K562 (cell line): ENCODE results near the gene ATXN7. TPM values are rescaled to one million over a fixed set of nuclear protein-coding genes. Genes with fewer than 3 reads are reported as not detected.

ENCODE experiments used
- ATAC-seq: fragments of 200-7000 bp; cut with Tn5 transposase; 3 replicates; pipeline ENCODE4 v1.9.1; 2020; ENCODE audit warnings: moderate library complexity
- BruUV-seq: library from RNA; stranded (reverse); fragments of 400-500 nt; replicated peaks from 2 replicates; lab custom pipeline; 2021; lab: Mats Ljungman, UMichigan
- CTCF ChIA-PET: fragments of 300-600 bp; formaldehyde crosslinking; extraction: SDS; loops from one replicate; lab custom pipeline; 2021; ENCODE audit warnings: low intra/inter-chr PET ratio; lab: Yijun Ruan, JAX
- POLR2A ChIA-PET: fragments of 300-600, 350-650 bp; sonication (Branson Sonifier 250); formaldehyde crosslinking; extraction: SDS; loops from one replicate; lab custom pipeline; 2021; ENCODE audit warnings: antibody characterized with exemption, inconsistent platforms; lab: Yijun Ruan, JAX
- DNase-seq, 4 experiments: peaks; one replicate each; pipeline versions ENCODE4 v3.0.0 to v3.0.0-alpha.2; 2011 to 2018; ENCODE audit warnings: low spot score in 3 of 4, mixed read lengths in 3 of 4; ENCODE audit errors: extremely low read depth in 1 of 4
- FAIRE-seq: peaks from 2 replicates; lab custom pipeline; 2011; peaks lifted over from hg19 to GRCh38; lab: Jason Lieb, UNC
- H2AFZ ChIP-seq: 2 replicates; pipeline ENCODE4 v1.6.0; 2011; ENCODE audit warnings: low read depth, low read length, control low read depth, inconsistent platforms
- H3K27ac ChIP-seq: fragments of 200-600 bp; 3 replicates; pipeline ENCODE4 v1.8.0; 2011; ENCODE audit warnings: low read depth, mild to moderate bottlenecking, control low read depth, inconsistent platforms, low read length, moderate library complexity, mixed read lengths; ENCODE audit errors: extremely low read depth
- H3K27me3 ChIP-seq, 2 experiments: fragments of 300-600 bp in 1 of 2; 2 replicates in 1 of 2; 3 replicates in 1 of 2; pipeline versions ENCODE4 v1.6.0 to v1.8.0; 2011; ENCODE audit warnings: inconsistent platforms in 2 of 2, low read length in 2 of 2, mild to moderate bottlenecking in 1 of 2, mixed read lengths in 1 of 2, moderate library complexity in 1 of 2; ENCODE audit not compliant: control insufficient read depth in 2 of 2, insufficient read depth in 2 of 2
- H3K36me3 ChIP-seq: fragments of 300-600 bp; 3 replicates; pipeline ENCODE4 v1.8.0; 2011; ENCODE audit warnings: mild to moderate bottlenecking, low read length, inconsistent platforms; ENCODE audit not compliant: control insufficient read depth, insufficient read depth
- H3K4me1 ChIP-seq, 2 experiments: fragments of 200-600 bp in 1 of 2; replicated peaks in 1 of 2; 2 replicates in 1 of 2; 3 replicates in 1 of 2; pipeline versions ENCODE4 v1.5.1 to v1.8.0; 2011; ENCODE audit warnings: inconsistent platforms in 2 of 2, low read length in 2 of 2, mild to moderate bottlenecking in 1 of 2, mixed read lengths in 1 of 2, moderate library complexity in 1 of 2; ENCODE audit not compliant: control insufficient read depth in 2 of 2, insufficient read depth in 2 of 2
- H3K4me2 ChIP-seq: 2 replicates; pipeline ENCODE4 v1.6.1; 2011; ENCODE audit warnings: low read length, control low read depth, inconsistent platforms, mixed read lengths; ENCODE audit not compliant: insufficient read depth
- H3K4me3 ChIP-seq: fragments of 200-600 bp; sonication (generic), shearing (Covaris generic); 2 replicates; pipeline ENCODE4 v1.5.1; 2016; ENCODE audit warnings: control low read depth, inconsistent platforms
- H3K79me2 ChIP-seq: fragments of 200-600 bp; 3 replicates; pipeline ENCODE4 v1.8.0; 2011; ENCODE audit warnings: low read length, inconsistent platforms; ENCODE audit not compliant: control insufficient read depth, insufficient read depth
- H3K9ac ChIP-seq, 2 experiments: 2 replicates each; pipeline versions ENCODE4 v1.6.0 to v1.6.1; 2011; ENCODE audit warnings: low read depth in 2 of 2, low read length in 2 of 2, control low read depth in 1 of 2, inconsistent platforms in 1 of 2, mild to moderate bottlenecking in 1 of 2, mixed read lengths in 1 of 2; ENCODE audit not compliant: insufficient read depth in 1 of 2
- H3K9me1 ChIP-seq: one replicate; pipeline ENCODE4 v1.6.0; 2011; ENCODE audit warnings: inconsistent platforms, mild to moderate bottlenecking, low read length, moderate library complexity; ENCODE audit not compliant: control insufficient read depth, insufficient read depth
- H3K9me3 ChIP-seq: replicated peaks from 2 replicates; pipeline ENCODE4 v1.5.1; 2011; ENCODE audit warnings: low read depth, low read length, inconsistent platforms; ENCODE audit not compliant: control insufficient read depth, insufficient read depth
- H4K20me1 ChIP-seq: replicated peaks from 2 replicates; pipeline ENCODE4 v1.6.1; 2011; ENCODE audit warnings: low read length, inconsistent platforms, mixed read lengths; ENCODE audit not compliant: control insufficient read depth, insufficient read depth
- CHCHD3 ChIP-seq: fragments of 250-450 bp; sonication (Bioruptor Pico); IDR thresholded peaks from 2 replicates; pipeline ENCODE4 v2.1.2; 2022; ENCODE audit warnings: mild to moderate bottlenecking
- GATAD2A ChIP-seq: fragments of 450-650 bp; IDR thresholded peaks from 2 replicates; pipeline ENCODE4 v1.6.1; 2017
- WGBS: fragments of 100-300 bp; shearing (Covaris generic); methylation state at CpG from one replicate; pipeline ENCODE4 v1.1.6; 2016; ENCODE audit warnings: low coverage, mixed read lengths; ENCODE audit not compliant: insufficient coverage; ENCODE audit errors: missing lambda C conversion rate; 5-methylcytosine and 5-hydroxymethylcytosine counted together
- in situ Hi-C: fragments of 300-500 bp; cut with MboI; formaldehyde crosslinking; loops from 4 replicates; pipeline ENCODE4 v1.15.0; 2018; ENCODE audit warnings: inconsistent platforms, mixed read lengths
- intact Hi-C: fragments of 100-400 bp; cut with micrococcal nuclease; formaldehyde crosslinking; loops from 2 replicates; pipeline ENCODE4 v1.14.2; 2022
- polyA plus RNA-seq, 8 experiments: library from polyadenylated mRNA; depleted of rRNA in 4 of 8; stranded (reverse) in 5 of 8; unstranded in 3 of 8; fragments of >200 nt; fragmentation: Nextera tagmentation in 2 of 8; fragmentation: Illumina TruSeq in 1 of 8; extraction: Ambion mirVana in 2 of 8; extraction: Trizol in 1 of 8; gene quantifications; 2 replicates each; pipeline versions ENCODE4 v1.2.1 to v1.2.3, GENCODE V29; 2011 to 2014; ENCODE audit warnings: inconsistent platforms in 1 of 8, missing spikeins in 1 of 8
- total RNA-seq, 7 experiments: library from RNA; depleted of rRNA in 6 of 7; stranded (reverse); fragments of >200 nt in 6 of 7; fragmentation: Illumina TruSeq in 2 of 7; extraction: Trizol in 2 of 7; gene quantifications; 2 replicates each; pipeline versions ENCODE4 v1.2.1 to v1.2.3, GENCODE V29; 2011 to 2021; ENCODE audit warnings: low replicate concordance in 1 of 7
- TF ChIP-seq, protein P1 (sequence below), 2 experiments: fragments of 450-650 bp; IDR thresholded peaks; 2 replicates each; pipeline ENCODE4 v1.6.1; 2018; ENCODE audit warnings: mild to moderate bottlenecking in 2 of 2, low read depth in 1 of 2; ENCODE audit not compliant: partially characterized antibody in 2 of 2

ATXN7 gene
- total and polyA plus RNA-seq, 9 of the 15 experiments (the other 6 are each of a cell fraction or from before 2014, with no cell fraction given): 0.41 to 9.2 (median 6.7) TPM

DNA sequence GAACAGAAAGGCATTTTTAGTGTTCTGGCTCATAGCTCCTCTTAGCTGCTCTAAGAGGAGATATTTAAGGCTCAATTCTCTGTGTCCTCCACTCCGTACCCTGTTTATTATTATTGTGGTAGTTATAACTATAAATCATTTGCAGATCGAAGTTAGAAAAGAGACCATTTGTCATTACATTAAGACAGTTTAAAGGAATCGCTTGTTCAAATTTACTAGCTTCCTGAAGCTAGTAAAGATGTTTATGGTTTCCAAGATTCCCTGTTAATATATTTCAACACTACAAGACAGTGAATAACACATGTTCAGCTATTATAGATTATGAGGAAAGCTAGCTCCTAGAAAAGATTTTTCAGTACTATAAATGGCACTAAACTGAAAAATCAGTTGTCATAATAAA is 12.6 kb downstream of the ATXN7 start:
- in situ Hi-C loops: no loop called here

More for the DNA sequence above, 12.6 kb downstream of the ATXN7 start:
- no peaks in the 10 kb centered on the region for H3K27me3 ChIP-seq
- no peak overlapping the region for H3K27ac ChIP-seq
- ChIA-PET POLR2A (interaction anchor here (0.8 kb wide), 1 partner anchor 8 kb away, joined by 3 read pairs; no protein-coding TSS in a partner anchor), CTCF (no interaction called here)
- no peak overlapping the region for H3K4me2 ChIP-seq
- BruUV-seq: no TSS peak
- 83% methylated on average over 3 of the region's 3 CpGs for WGBS
- no peak for TF ChIP-seq GATAD2A
- no peak for TF ChIP-seq CHCHD3
- TF ChIP-seq, protein P1, sequence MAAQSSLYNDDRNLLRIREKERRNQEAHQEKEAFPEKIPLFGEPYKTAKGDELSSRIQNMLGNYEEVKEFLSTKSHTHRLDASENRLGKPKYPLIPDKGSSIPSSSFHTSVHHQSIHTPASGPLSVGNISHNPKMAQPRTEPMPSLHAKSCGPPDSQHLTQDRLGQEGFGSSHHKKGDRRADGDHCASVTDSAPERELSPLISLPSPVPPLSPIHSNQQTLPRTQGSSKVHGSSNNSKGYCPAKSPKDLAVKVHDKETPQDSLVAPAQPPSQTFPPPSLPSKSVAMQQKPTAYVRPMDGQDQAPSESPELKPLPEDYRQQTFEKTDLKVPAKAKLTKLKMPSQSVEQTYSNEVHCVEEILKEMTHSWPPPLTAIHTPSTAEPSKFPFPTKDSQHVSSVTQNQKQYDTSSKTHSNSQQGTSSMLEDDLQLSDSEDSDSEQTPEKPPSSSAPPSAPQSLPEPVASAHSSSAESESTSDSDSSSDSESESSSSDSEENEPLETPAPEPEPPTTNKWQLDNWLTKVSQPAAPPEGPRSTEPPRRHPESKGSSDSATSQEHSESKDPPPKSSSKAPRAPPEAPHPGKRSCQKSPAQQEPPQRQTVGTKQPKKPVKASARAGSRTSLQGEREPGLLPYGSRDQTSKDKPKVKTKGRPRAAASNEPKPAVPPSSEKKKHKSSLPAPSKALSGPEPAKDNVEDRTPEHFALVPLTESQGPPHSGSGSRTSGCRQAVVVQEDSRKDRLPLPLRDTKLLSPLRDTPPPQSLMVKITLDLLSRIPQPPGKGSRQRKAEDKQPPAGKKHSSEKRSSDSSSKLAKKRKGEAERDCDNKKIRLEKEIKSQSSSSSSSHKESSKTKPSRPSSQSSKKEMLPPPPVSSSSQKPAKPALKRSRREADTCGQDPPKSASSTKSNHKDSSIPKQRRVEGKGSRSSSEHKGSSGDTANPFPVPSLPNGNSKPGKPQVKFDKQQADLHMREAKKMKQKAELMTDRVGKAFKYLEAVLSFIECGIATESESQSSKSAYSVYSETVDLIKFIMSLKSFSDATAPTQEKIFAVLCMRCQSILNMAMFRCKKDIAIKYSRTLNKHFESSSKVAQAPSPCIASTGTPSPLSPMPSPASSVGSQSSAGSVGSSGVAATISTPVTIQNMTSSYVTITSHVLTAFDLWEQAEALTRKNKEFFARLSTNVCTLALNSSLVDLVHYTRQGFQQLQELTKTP (IDR thresholded peaks at IDR 0.05; ENCODE audit: low read depth in 1 of 2, partially characterized antibody in 2 of 2): no peak
- H3K36me3 ChIP-seq: no peaks in the 10 kb centered on the region
- no peaks in the 10 kb centered on the region for H3K9me3 ChIP-seq
- no peak overlapping the region for H3K9ac ChIP-seq
- no peak for DNase-seq
- no peak overlapping the region for H3K4me3 ChIP-seq
- no peaks in the 10 kb centered on the region for H3K9me1 ChIP-seq
- H2AFZ ChIP-seq: no peak overlapping the region
- ATAC-seq: no peak
- intact Hi-C loops: no loop called here
- peaks cover 12% of the 10 kb centered on the region; the same call in 1 of the 2 replicates for H4K20me1 ChIP-seq
- no peaks in the 10 kb centered on the region for H3K4me1 ChIP-seq
- peaks cover 61% of the 10 kb centered on the region for H3K79me2 ChIP-seq
- no peak for FAIRE-seq
